SJCRH30 (cell line): ENCODE data around the gene CREB3L1. TPM values are rescaled to one million over a fixed set of nuclear protein-coding genes. Genes with fewer than 3 reads are reported as not detected.
A peak's percentile ranks its signal among the peaks of the same experiment; 100 is the strongest.

Experiments used
- DNase-seq, 2 experiments: peaks; one replicate each; pipeline ENCODE4 v3.0.0-alpha.2; 2015 to 2020
- H3K27ac ChIP-seq: fragments of 250-450 bp; sonication (Bioruptor Pico); 2 replicates; pipeline ENCODE4 v1.5.1; 2020; ENCODE audit warnings: mild to moderate bottlenecking, moderate library complexity
- H3K27me3 ChIP-seq: fragments of 250-450 bp; sonication (Bioruptor Pico); 2 replicates; pipeline ENCODE4 v1.5.1; 2020; ENCODE audit warnings: mild to moderate bottlenecking, moderate library complexity
- H3K36me3 ChIP-seq: fragments of 250-450 bp; sonication (Bioruptor Pico); 2 replicates; pipeline ENCODE4 v1.5.1; 2020; ENCODE audit warnings: mild to moderate bottlenecking, moderate library complexity
- H3K4me1 ChIP-seq: fragments of 250-450 bp; sonication (Bioruptor Pico); 2 replicates; pipeline ENCODE4 v1.5.1; 2020; ENCODE audit warnings: mild to moderate bottlenecking, moderate library complexity
- H3K4me3 ChIP-seq: fragments of 250-450 bp; sonication (Bioruptor Pico); 2 replicates; pipeline ENCODE4 v1.5.1; 2020; ENCODE audit warnings: mild to moderate bottlenecking, moderate library complexity
- H3K9me3 ChIP-seq: fragments of 250-450 bp; sonication (Bioruptor Pico); replicated peaks from 2 replicates; pipeline ENCODE4 v1.5.1; 2020; ENCODE audit warnings: mild to moderate bottlenecking, moderate library complexity
- total RNA-seq: library from RNA; depleted of rRNA; stranded (reverse); fragments of >200 nt; shearing (Covaris generic); gene quantifications from 2 replicates; pipeline ENCODE4 v1.2.3, GENCODE V29; 2014

The CREB3L1 gene
- total RNA-seq, 1 experiment from 2014 or later = 0.34 TPM

DNA sequence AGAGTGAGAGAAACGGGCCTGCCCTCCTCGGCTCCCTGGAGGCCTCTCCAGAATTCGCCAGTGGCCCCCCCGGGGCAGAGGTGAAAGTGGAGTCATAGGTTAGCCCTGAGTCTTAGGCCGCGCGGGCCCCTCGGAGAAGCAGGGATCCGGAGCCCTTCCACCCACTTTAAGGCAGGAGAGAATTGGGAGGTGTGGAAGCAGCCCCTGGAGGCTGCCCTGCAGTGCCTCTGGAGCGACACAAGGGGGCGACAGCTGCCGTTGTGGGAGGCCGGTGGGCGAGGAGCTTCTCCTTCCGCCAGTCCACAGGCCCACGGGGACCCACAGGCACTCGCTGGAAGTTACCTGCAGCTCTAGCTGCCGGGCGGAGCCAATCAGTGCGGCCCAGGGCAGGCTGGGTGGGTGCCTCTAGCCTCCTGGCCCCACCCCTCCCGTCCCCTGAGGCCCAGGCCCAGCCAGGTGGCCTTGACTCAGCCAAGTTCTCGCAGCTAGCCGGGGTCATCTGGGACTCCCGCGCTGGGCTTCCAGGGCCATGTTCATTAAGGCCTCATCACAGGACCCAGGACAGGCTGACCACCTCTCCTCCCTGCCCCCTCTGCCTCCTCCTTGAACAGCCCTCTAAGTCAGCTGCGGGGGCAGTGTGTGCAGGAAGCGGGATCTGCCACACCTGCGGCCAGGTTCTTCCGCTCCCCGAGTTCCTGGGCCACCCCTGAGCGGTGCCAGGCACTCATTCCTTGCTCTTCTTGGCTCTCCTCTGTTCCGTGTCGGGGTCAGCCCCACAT, 74.8 kb downstream of the CREB3L1 start:
- H3K4me3 ChIP-seq = no peak overlapping the region
- no peak overlapping the region for H3K27ac ChIP-seq
- peaks cover 4% of the 10 kb centered on the region; the same call in 1 of the 2 replicates for H3K4me1 ChIP-seq
- peak; percentile 64 to 83 for DNase-seq
- H3K27me3 ChIP-seq = no peaks in the 10 kb centered on the region
- no peaks in the 10 kb centered on the region for H3K36me3 ChIP-seq
- no peaks in the 10 kb centered on the region for H3K9me3 ChIP-seq

- no peaks in the 10 kb centered on the region for H3K9me3 ChIP-seq
- H3K4me3 ChIP-seq = no peak overlapping the region
- no peak overlapping the region for H3K27ac ChIP-seq
- no peak for DNase-seq
- no peaks in the 10 kb centered on the region for H3K27me3 ChIP-seq
- H3K36me3 ChIP-seq = no peaks in the 10 kb centered on the region
- H3K4me1 ChIP-seq = peaks cover 4% of the 10 kb centered on the region; the same call in 1 of the 2 replicates
Observed at GRCh38 chr11:46353698-46354097, 76.2 kb downstream of the CREB3L1 start.

GRCh38 chr11:46356924-46357482, 79.5 kb downstream of the CREB3L1 start:
- Histone ChIP-seq H3K27me3 (no peaks in the 10 kb centered on the region), H3K4me3 (no peak overlapping the region), H3K27ac (no peak overlapping the region), H3K9me3 (no peaks in the 10 kb centered on the region), H3K36me3 (no peaks in the 10 kb centered on the region), H3K4me1 (peaks cover 11% of the 10 kb centered on the region)
- DNase-seq = no peak

GRCh38 chr11:46357483-46357936, 80.0 kb downstream of the CREB3L1 start:
- no peak for DNase-seq
- H3K4me3 ChIP-seq = no peak overlapping the region
- H3K27me3 ChIP-seq = no peaks in the 10 kb centered on the region
- H3K9me3 ChIP-seq = no peaks in the 10 kb centered on the region
- H3K4me1 ChIP-seq = peaks cover 16% of the 10 kb centered on the region
- H3K27ac ChIP-seq = no peak overlapping the region
- no peaks in the 10 kb centered on the region for H3K36me3 ChIP-seq

- Histone ChIP-seq H3K27me3 (no peaks in the 10 kb centered on the region), H3K27ac (no peak overlapping the region), H3K4me1 (peaks cover 37% of the 10 kb centered on the region), H3K9me3 (no peaks in the 10 kb centered on the region), H3K36me3 (no peaks in the 10 kb centered on the region), H3K4me3 (no peak overlapping the region)
- DNase-seq = no peak
Observed at GRCh38 chr11:46359953-46360352, 82.5 kb downstream of the CREB3L1 start.

DNA sequence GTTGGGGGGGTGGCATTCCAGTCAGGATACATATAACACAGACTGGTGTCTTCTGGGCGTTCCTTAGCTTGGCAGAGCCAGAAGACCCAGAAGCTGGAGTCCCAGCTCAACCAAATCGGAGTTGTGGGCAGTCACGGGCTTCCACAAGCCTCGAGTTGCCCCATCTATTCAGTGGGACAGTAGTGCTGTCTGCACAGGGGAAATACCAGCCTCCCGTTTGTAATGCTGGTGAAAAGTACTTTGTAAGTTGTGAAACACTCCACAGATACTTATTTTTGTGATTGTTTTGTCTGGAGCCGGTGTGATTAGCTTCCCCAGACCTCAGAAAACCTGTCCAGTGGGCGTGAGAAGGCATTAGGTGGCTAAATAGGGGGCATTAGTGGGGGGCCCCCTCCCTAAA, 83.4 kb downstream of the CREB3L1 start:
- Histone ChIP-seq H3K9me3 (no peaks in the 10 kb centered on the region), H3K27ac (peak overlapping the region; percentile 98), H3K27me3 (no peaks in the 10 kb centered on the region), H3K4me3 (peak overlapping the region; percentile 44), H3K36me3 (no peaks in the 10 kb centered on the region), H3K4me1 (peaks cover 39% of the 10 kb centered on the region)
- no peak for DNase-seq

- no peaks in the 10 kb centered on the region for H3K27me3 ChIP-seq
- no peaks in the 10 kb centered on the region for H3K9me3 ChIP-seq
- no peaks in the 10 kb centered on the region for H3K36me3 ChIP-seq
- peak; percentile 84 to 86 for DNase-seq
- peak overlapping the region; percentile 98 for H3K27ac ChIP-seq
- H3K4me1 ChIP-seq = peaks cover 39% of the 10 kb centered on the region
- H3K4me3 ChIP-seq = peak overlapping the region; percentile 44
Observed at GRCh38 chr11:46361283-46362155, 84.1 kb downstream of the CREB3L1 start.

DNA sequence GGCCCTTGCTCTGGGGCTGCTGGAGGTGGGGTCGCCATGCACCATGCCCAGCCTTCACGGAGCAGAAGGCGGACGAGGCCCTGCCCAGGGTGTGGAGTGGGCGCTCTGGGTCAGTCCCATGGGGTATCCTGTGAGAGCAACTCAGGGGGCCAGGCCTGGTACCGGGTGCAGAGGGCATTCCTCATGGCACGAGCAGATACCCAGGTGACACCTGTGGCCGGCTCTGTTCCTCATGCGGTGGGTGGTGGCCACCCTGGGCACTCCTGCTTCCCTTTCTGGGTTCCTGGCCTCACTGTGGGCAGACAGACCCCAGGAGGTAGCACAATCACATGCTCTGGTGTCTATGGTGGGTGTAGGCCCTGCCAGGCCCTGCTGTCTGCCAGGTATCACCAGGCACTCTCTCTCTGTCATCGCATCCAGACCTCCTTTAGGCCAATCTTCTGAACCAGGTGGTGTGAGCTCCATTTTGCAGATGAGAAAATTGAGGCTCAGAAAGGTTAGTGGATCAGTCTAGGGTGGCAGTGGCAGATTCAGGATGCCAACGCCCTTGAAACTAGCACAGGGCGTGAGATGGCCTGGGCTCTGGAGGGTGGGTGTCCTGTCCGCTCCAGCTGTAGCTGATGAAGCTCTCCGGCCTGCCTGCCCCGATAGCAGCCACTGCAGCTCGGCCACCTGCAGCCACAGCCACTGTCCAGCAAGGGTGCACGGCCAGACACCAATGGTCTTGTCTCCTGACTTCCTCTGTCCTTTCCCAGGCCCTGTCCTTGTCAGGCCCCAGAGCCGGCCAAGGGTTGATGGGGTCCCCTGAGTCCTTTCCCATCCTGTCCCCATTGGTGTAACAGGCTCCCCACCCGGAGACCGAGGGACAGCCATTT, 84.9 kb downstream of the CREB3L1 start:
- Histone ChIP-seq H3K27me3 (no peaks in the 10 kb centered on the region), H3K4me3 (peak overlapping the region; percentile 50), H3K27ac (peak overlapping the region; percentile 98), H3K4me1 (peaks cover 46% of the 10 kb centered on the region), H3K9me3 (no peaks in the 10 kb centered on the region), H3K36me3 (no peaks in the 10 kb centered on the region)
- no peak for DNase-seq

DNA sequence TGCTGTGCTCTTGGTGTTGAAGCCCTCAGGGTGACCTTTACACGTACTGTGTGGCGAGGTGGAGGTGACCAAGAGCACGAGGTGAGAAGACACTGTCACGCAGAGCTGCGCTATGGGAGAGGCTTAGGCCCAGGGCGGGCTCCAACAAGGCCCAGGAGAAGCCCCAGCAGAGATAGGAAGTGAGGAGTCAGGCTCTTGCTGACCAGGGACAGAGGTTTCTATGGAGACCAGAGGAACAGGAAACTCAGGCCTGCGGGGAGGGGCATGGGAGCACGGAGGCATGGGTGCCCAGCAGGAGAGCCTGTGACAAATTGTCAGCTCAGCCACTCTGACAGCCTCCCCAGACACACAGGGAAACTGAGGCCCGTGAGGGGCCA, 85.6 kb downstream of the CREB3L1 start:
- Histone ChIP-seq H3K4me1 (peaks cover 50% of the 10 kb centered on the region), H3K27ac (peak overlapping the region; percentile 98), H3K9me3 (no peaks in the 10 kb centered on the region), H3K36me3 (0 out of 2 replicates have a peak, but pooled peaks cover under 1% of the 10 kb centered on the region), H3K4me3 (peak overlapping the region; percentile 50), H3K27me3 (no peaks in the 10 kb centered on the region)
- DNase-seq = peak; percentile 82 to 83

DNA sequence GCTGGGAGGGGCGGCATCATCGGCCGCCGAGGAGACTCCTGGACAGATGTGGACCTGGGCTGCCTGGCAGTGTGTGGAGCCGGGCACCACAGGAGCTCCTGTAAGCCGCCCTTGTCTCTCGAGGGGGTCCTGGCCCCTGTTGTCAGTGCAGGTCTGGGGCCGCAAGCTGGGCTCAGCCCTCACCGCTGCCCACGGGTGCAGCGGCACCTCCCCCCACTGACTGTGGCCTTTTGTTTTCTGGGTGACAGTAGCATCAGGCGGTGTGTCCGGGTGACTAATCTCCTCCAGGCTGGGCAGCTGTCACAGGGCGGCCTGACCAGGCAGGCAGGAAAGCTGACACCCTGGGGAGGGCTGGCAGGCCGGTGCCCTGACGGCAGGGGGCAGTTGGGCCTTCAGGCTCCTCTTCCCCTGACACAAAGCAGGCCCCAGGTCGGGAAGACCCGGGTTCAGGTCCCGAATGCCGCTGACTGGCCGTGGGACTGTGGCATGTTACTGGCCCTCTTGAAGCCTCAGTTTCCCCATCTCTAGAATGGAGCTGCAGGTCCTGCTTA, 86.1 kb downstream of the CREB3L1 start:
- H3K4me3 ChIP-seq = peak overlapping the region; percentile 50
- no peaks in the 10 kb centered on the region for H3K9me3 ChIP-seq
- peaks cover 52% of the 10 kb centered on the region for H3K4me1 ChIP-seq
- peak overlapping the region; percentile 98 for H3K27ac ChIP-seq
- peak; percentile 96 to 97 for DNase-seq
- H3K36me3 ChIP-seq = peaks cover 5% of the 10 kb centered on the region; the same call in 1 of the 2 replicates
- H3K27me3 ChIP-seq = no peaks in the 10 kb centered on the region

GRCh38 chr11:46364056-46364455, 86.6 kb downstream of the CREB3L1 start:
- H3K4me3 ChIP-seq = no peak overlapping the region; the same call in 1 of the 2 replicates
- H3K36me3 ChIP-seq = peaks cover 8% of the 10 kb centered on the region; the same call in 1 of the 2 replicates
- H3K27ac ChIP-seq = peak overlapping the region; percentile 98
- H3K4me1 ChIP-seq = peaks cover 52% of the 10 kb centered on the region
- no peak for DNase-seq
- H3K9me3 ChIP-seq = no peaks in the 10 kb centered on the region
- H3K27me3 ChIP-seq = no peaks in the 10 kb centered on the region

GRCh38 chr11:46364791-46365190, 87.3 kb downstream of the CREB3L1 start:
- H3K27ac ChIP-seq = peak overlapping the region; percentile 98; the same call in 1 of the 2 replicates
- no peaks in the 10 kb centered on the region for H3K27me3 ChIP-seq
- H3K4me3 ChIP-seq = no peak overlapping the region
- peaks cover 8% of the 10 kb centered on the region for H3K36me3 ChIP-seq
- DNase-seq = no peak
- no peaks in the 10 kb centered on the region for H3K9me3 ChIP-seq
- H3K4me1 ChIP-seq = peaks cover 52% of the 10 kb centered on the region

GRCh38 chr11:46366260-46366659, 88.8 kb downstream of the CREB3L1 start:
- no peak overlapping the region for H3K27ac ChIP-seq
- no peak overlapping the region for H3K4me3 ChIP-seq
- H3K36me3 ChIP-seq = peaks cover 19% of the 10 kb centered on the region
- no peak for DNase-seq
- no peaks in the 10 kb centered on the region for H3K9me3 ChIP-seq
- no peaks in the 10 kb centered on the region for H3K27me3 ChIP-seq
- peaks cover 47% of the 10 kb centered on the region for H3K4me1 ChIP-seq
